LNCaP clone FGC (cell line): ENCODE measurements around the gene CPEB3.

Experiments
- DNase-seq: peaks from one replicate; pipeline ENCODE4 v3.0.0-alpha.2; 2011; ENCODE audit warnings: low read depth
- H3K4me3 ChIP-seq: 2 replicates; pipeline ENCODE4 v1.5.1; 2011; ENCODE audit warnings: mild to moderate bottlenecking, low read depth, low read length, control low read depth
- CTCF ChIP-seq: IDR thresholded peaks from 2 replicates; pipeline ENCODE4 v1.5.1; 2012; ENCODE audit warnings: mild to moderate bottlenecking; ENCODE audit not compliant: control insufficient read depth, insufficient read depth; ENCODE audit errors: extremely low read depth

CPEB3 gene

DNA sequence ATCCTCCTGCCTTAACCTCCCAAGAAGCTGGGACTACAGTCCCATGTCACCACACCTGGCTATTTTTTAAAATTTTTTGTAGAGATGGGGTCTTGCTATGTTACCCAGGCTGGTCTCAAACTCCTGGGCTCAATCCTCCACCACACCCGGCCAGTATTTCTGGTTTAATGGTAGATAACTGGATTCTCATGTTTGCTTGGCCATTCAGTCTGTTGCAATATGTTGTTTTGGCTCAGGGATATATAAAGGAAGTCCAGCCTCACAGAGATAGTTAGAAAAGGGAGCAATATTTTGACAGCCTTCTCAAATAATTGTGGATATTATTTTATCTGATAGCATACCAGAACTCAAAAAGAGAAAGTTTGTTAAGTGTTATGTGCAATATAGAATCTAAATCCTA lies 284.9 kb downstream of the CPEB3 start:
- DNase-seq, result no peak
- no peak for TF ChIP-seq CTCF
- no peak overlapping the region for H3K4me3 ChIP-seq

GRCh38 chr10:92003258-92003657 lies 287.6 kb downstream of the CPEB3 start:
- no peak for TF ChIP-seq CTCF
- H3K4me3 ChIP-seq, result no peak overlapping the region
- no peak for DNase-seq

DNA sequence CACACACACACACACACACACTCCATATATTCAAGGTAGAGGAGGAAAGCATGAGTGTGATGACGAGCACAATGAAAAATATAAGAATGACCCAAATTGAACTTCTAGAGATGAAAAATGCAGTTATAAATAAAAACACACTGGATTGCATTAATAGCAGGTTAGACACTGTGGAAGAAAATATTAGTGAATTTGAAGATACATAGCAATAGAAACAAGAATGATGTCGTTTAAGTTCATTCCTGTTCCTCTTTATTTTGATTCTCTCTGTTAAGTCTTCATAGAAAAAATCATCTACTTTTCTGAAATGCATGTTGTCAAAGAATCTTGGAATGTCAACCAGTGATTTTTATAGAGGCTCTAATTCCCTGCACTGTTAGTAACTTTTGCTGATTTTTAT lies 288.9 kb downstream of the CPEB3 start:
- no peak overlapping the region for H3K4me3 ChIP-seq
- DNase-seq, result no peak
- TF ChIP-seq CTCF, result no peak

DNA sequence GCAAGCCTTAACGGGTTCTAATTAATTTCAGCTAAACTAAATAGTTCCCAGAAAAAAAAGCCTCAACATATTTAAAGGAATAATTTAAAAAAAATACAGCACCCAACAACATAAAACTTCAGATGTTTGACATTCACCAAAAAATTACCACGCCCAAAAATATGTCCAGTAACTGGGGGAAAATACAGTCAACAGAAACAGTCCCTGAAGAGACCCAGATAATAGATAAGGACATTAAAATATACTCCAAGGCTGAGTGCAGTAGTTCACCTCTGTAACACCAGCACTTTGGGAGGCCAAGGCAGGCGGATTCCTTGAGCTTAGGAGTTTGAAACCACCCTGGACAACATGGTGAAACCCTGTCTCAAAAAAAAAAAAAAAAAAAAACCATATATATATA lies 289.3 kb downstream of the CPEB3 start:
- no peak overlapping the region for H3K4me3 ChIP-seq
- no peak for TF ChIP-seq CTCF
- DNase-seq, result no peak
